Esophagus muscularis mucosa (tissue), 4 donors: ENCODE measurements around the gene CACNA2D3.
"Not testable (repeated sequence)": the region's sequence is repeated elsewhere in the genome, so short reads cannot be mapped to it uniquely, and the experiment has no call there.

Source experiments
- CTCF ChIP-seq, 3 experiments: fragments of 200-600 bp in 2 of 3; fragments of 450-650 bp in 1 of 3; sonication (generic) in 2 of 3; IDR thresholded peaks; one replicate each; pipeline ENCODE4 v1.5.1; 2017 to 2019; ENCODE audit warnings: antibody characterized with exemption in 3 of 3, mild to moderate bottlenecking in 2 of 3, moderate library complexity in 1 of 3
- EP300 ChIP-seq: sonication (generic); formaldehyde crosslinking; IDR thresholded peaks from one replicate; pipeline ENCODE4 v1.6.1; 2017; ENCODE audit warnings: antibody characterized with exemption
- POLR2A ChIP-seq: fragments of 450-650 bp; IDR thresholded peaks from one replicate; pipeline ENCODE4 v1.6.1; 2017; ENCODE audit warnings: antibody characterized with exemption, moderate library complexity, mild to moderate bottlenecking, low read depth
- POLR2AphosphoS5 ChIP-seq, 2 donors: sonication (generic); formaldehyde crosslinking; IDR thresholded peaks; one replicate each; pipeline ENCODE4 v1.6.1; 2017; ENCODE audit warnings: antibody characterized with exemption in 2 of 2

GRCh38 chr3:54639790-54640372 lies 517.5 kb downstream of the CACNA2D3 start:
- not testable (repeated sequence) for TF ChIP-seq CTCF (IDR thresholded peaks at IDR 0.05); EP300; POLR2AphosphoS5 (IDR thresholded peaks at IDR 0.05); POLR2A
